WTC11 (cell line): ENCODE data around the gene ARHGEF12. TPM values are rescaled to one million over a fixed set of nuclear protein-coding genes. Genes with fewer than 3 reads are reported as not detected.
A peak's percentile ranks its signal among the peaks of the same experiment; 100 is the strongest.

Experiments used
- ATAC-seq: fragments of 200-7000 bp; cut with Tn5 transposase; 2 replicates; pipeline ENCODE4 v1.10.0; 2021; ENCODE audit warnings: mild to moderate bottlenecking, moderate library complexity
- CTCF ChIA-PET: fragments of 300-600 bp; sonication (Branson Sonifier 250); formaldehyde crosslinking; loops from one replicate; lab custom pipeline; 2021; ENCODE audit warnings: antibody characterized with exemption; lab: Charles Lee
- POLR2A ChIA-PET: fragments of 350-600 bp; sonication (Branson Sonifier 250); formaldehyde crosslinking; loops from one replicate; lab custom pipeline; 2021; ENCODE audit warnings: antibody characterized with exemption; lab: Charles Lee
- DNase-seq: peaks from one replicate; pipeline ENCODE4 v3.0.0; 2021; ENCODE audit warnings: low spot score
- H3K27ac Mint-ChIP-seq: 2 replicates; pipeline ENCODE4 v1.8.0; 2021; ENCODE audit warnings: mixed read lengths
- H3K27me3 Mint-ChIP-seq: 2 replicates; pipeline ENCODE4 v1.8.0; 2021; ENCODE audit warnings: low read depth, mild to moderate bottlenecking, moderate library complexity, mixed read lengths
- H3K36me3 Mint-ChIP-seq: 2 replicates; pipeline ENCODE4 v1.8.0; 2021; ENCODE audit warnings: mixed read lengths
- H3K4me1 Mint-ChIP-seq: 2 replicates; pipeline ENCODE4 v1.8.0; 2022; ENCODE audit warnings: mixed read lengths
- H3K4me3 Mint-ChIP-seq: 2 replicates; pipeline ENCODE4 v1.8.0; 2021; ENCODE audit warnings: mild to moderate bottlenecking, moderate library complexity, mixed read lengths
- H3K9me3 Mint-ChIP-seq: 2 replicates; pipeline ENCODE4 v1.8.0; 2021; ENCODE audit warnings: mixed read lengths
- ATF6 ChIP-seq: sonication (generic); formaldehyde crosslinking; IDR thresholded peaks from 2 replicates; pipeline ENCODE4 v1.8.1; 2023; ENCODE audit warnings: mild to moderate bottlenecking, missing genetic modification reagents
- ESRRA ChIP-seq: sonication (generic); formaldehyde crosslinking; IDR thresholded peaks from 2 replicates; pipeline ENCODE4 v1.8.1; 2022; ENCODE audit warnings: mild to moderate bottlenecking, missing genetic modification reagents, borderline replicate concordance
- FOXK1 ChIP-seq: sonication (generic); formaldehyde crosslinking; IDR thresholded peaks from 2 replicates; pipeline ENCODE4 v1.8.0; 2022; ENCODE audit warnings: mild to moderate bottlenecking, moderate library complexity, missing genetic modification reagents
- GABPB1 ChIP-seq: sonication (generic); formaldehyde crosslinking; IDR thresholded peaks from 2 replicates; pipeline ENCODE4 v1.8.1; 2023; ENCODE audit warnings: mild to moderate bottlenecking, missing genetic modification reagents
- JAZF1 ChIP-seq: fragments of 250-450 bp; sonication (Bioruptor Pico); IDR thresholded peaks from 2 replicates; pipeline ENCODE4 v1.9.0; 2021; ENCODE audit warnings: moderate library complexity, mild to moderate bottlenecking, inconsistent platforms
- KAT7 ChIP-seq: sonication (generic); formaldehyde crosslinking; IDR thresholded peaks from 2 replicates; pipeline ENCODE4 v1.8.1; 2023; ENCODE audit warnings: missing genetic modification reagents, mild to moderate bottlenecking, borderline replicate concordance
- MLX ChIP-seq: sonication (generic); formaldehyde crosslinking; IDR thresholded peaks from 2 replicates; pipeline ENCODE4 v1.8.1; 2023; ENCODE audit warnings: mild to moderate bottlenecking, missing genetic modification reagents, moderate library complexity
- NR2C2 ChIP-seq: sonication (generic); formaldehyde crosslinking; IDR thresholded peaks from 2 replicates; pipeline ENCODE4 v1.8.0; 2022; ENCODE audit warnings: mild to moderate bottlenecking, missing genetic modification reagents
- TCF7 ChIP-seq: sonication (generic); formaldehyde crosslinking; IDR thresholded peaks from 2 replicates; pipeline ENCODE4 v1.8.0; 2022; ENCODE audit warnings: mild to moderate bottlenecking, low read depth, missing genetic modification reagents, moderate library complexity
- ZNF121 ChIP-seq: sonication (generic); formaldehyde crosslinking; IDR thresholded peaks from 2 replicates; pipeline ENCODE4 v1.8.0; 2023; ENCODE audit warnings: missing genetic modification reagents
- ZNF317 ChIP-seq: sonication (generic); formaldehyde crosslinking; IDR thresholded peaks from 2 replicates; pipeline ENCODE4 v1.8.1; 2023; ENCODE audit warnings: low read depth, mild to moderate bottlenecking, moderate library complexity, missing genetic modification reagents, borderline replicate concordance
- ZNF396 ChIP-seq: fragments of 250-450 bp; sonication (Bioruptor Pico); IDR thresholded peaks from 2 replicates; pipeline ENCODE4 v1.8.0; 2021; ENCODE audit warnings: mild to moderate bottlenecking, moderate library complexity, borderline replicate concordance
- total RNA-seq: library from RNA; stranded (reverse); gene quantifications from 3 replicates; pipeline ENCODE4 v1.2.3, GENCODE V29; 2021
- TF ChIP-seq, protein P1 (sequence below): fragments of 200-600 bp; IDR thresholded peaks from 2 replicates; pipeline ENCODE4 v1.8.0; 2022; ENCODE audit warnings: antibody characterized with exemption
- TF ChIP-seq, protein P2 (sequence below): fragments of 250-450 bp; sonication (Bioruptor Pico); IDR thresholded peaks from 2 replicates; pipeline ENCODE4 v2.1.2; 2022; ENCODE audit warnings: mild to moderate bottlenecking, moderate library complexity
- TF ChIP-seq, protein P3 (sequence below): fragments of 250-450 bp; sonication (Bioruptor Pico); IDR thresholded peaks from 2 replicates; pipeline ENCODE4 v1.9.0; 2021; ENCODE audit warnings: mild to moderate bottlenecking, borderline replicate concordance
- TF ChIP-seq, protein P4 (sequence below): fragments of 250-450 bp; sonication (Bioruptor Pico); IDR thresholded peaks from 2 replicates; pipeline ENCODE4 v1.9.0; 2021; ENCODE audit warnings: mild to moderate bottlenecking
- TF ChIP-seq, protein P5 (sequence below): sonication (generic); formaldehyde crosslinking; IDR thresholded peaks from 2 replicates; pipeline ENCODE4 v1.8.0; 2022; ENCODE audit warnings: mild to moderate bottlenecking, missing genetic modification reagents

The ARHGEF12 gene
- total RNA-seq, 1 experiment from 2014 or later = 35.8 TPM

DNA sequence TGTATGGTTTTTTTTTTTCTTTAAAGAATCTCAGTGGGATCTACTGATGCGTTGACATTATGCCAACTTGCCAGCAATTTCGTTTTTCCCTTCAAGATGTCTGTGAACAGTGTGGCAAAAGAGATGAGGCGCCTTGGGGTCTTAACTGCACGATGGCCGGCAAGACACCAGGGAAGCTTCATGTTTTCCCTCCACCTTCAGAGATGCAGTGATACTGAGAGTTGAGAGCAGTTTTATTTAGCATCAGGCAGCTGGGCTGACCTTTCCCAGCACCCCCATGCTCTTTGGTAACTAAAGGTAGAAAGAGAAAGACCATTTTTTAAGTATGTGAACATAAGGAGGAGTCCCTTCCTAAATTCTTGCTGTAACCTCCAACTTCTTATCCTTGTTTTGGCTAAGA, 163.6 kb downstream of the ARHGEF12 start:
- Mint-ChIP-seq H3K4me1 (peaks cover 67% of the 10 kb centered on the region), H3K36me3 (no peaks in the 10 kb centered on the region), H3K9me3 (no peaks in the 10 kb centered on the region), H3K27ac (no peak overlapping the region), H3K27me3 (no peaks in the 10 kb centered on the region), H3K4me3 (no peak overlapping the region)
- ChIA-PET CTCF (interaction anchor here (0.8 to 3.2 kb wide), 6 partner anchors 11 to 198 kb away, joined by 3 to 12 read pairs (median 4); partner anchors contain the start of genes ARHGEF12 and GRIK4), POLR2A (no interaction called here)
- ATAC-seq (no peak), DNase-seq (no peak)
- no peak for TF ChIP-seq ATF6
- TF ChIP-seq, protein P1, sequence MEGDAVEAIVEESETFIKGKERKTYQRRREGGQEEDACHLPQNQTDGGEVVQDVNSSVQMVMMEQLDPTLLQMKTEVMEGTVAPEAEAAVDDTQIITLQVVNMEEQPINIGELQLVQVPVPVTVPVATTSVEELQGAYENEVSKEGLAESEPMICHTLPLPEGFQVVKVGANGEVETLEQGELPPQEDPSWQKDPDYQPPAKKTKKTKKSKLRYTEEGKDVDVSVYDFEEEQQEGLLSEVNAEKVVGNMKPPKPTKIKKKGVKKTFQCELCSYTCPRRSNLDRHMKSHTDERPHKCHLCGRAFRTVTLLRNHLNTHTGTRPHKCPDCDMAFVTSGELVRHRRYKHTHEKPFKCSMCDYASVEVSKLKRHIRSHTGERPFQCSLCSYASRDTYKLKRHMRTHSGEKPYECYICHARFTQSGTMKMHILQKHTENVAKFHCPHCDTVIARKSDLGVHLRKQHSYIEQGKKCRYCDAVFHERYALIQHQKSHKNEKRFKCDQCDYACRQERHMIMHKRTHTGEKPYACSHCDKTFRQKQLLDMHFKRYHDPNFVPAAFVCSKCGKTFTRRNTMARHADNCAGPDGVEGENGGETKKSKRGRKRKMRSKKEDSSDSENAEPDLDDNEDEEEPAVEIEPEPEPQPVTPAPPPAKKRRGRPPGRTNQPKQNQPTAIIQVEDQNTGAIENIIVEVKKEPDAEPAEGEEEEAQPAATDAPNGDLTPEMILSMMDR = no peak
- no peak for TF ChIP-seq ZNF396 (CRISPR knock-in tag)
- TF ChIP-seq ESRRA (CRISPR knock-in tag) = no peak
- TF ChIP-seq GABPB1 (CRISPR knock-in tag) = no peak
- no peak for TF ChIP-seq ZNF317 (CRISPR knock-in tag)
- TF ChIP-seq KAT7 (CRISPR knock-in tag) = no peak
- TF ChIP-seq, protein P2, sequence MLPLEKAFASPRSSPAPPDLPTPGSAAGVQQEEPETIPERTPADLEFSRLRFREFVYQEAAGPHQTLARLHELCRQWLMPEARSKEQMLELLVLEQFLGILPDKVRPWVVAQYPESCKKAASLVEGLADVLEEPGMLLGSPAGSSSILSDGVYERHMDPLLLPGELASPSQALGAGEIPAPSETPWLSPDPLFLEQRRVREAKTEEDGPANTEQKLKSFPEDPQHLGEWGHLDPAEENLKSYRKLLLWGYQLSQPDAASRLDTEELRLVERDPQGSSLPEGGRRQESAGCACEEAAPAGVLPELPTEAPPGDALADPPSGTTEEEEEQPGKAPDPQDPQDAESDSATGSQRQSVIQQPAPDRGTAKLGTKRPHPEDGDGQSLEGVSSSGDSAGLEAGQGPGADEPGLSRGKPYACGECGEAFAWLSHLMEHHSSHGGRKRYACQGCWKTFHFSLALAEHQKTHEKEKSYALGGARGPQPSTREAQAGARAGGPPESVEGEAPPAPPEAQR (CRISPR knock-in tag) = no peak
- TF ChIP-seq, protein P3, sequence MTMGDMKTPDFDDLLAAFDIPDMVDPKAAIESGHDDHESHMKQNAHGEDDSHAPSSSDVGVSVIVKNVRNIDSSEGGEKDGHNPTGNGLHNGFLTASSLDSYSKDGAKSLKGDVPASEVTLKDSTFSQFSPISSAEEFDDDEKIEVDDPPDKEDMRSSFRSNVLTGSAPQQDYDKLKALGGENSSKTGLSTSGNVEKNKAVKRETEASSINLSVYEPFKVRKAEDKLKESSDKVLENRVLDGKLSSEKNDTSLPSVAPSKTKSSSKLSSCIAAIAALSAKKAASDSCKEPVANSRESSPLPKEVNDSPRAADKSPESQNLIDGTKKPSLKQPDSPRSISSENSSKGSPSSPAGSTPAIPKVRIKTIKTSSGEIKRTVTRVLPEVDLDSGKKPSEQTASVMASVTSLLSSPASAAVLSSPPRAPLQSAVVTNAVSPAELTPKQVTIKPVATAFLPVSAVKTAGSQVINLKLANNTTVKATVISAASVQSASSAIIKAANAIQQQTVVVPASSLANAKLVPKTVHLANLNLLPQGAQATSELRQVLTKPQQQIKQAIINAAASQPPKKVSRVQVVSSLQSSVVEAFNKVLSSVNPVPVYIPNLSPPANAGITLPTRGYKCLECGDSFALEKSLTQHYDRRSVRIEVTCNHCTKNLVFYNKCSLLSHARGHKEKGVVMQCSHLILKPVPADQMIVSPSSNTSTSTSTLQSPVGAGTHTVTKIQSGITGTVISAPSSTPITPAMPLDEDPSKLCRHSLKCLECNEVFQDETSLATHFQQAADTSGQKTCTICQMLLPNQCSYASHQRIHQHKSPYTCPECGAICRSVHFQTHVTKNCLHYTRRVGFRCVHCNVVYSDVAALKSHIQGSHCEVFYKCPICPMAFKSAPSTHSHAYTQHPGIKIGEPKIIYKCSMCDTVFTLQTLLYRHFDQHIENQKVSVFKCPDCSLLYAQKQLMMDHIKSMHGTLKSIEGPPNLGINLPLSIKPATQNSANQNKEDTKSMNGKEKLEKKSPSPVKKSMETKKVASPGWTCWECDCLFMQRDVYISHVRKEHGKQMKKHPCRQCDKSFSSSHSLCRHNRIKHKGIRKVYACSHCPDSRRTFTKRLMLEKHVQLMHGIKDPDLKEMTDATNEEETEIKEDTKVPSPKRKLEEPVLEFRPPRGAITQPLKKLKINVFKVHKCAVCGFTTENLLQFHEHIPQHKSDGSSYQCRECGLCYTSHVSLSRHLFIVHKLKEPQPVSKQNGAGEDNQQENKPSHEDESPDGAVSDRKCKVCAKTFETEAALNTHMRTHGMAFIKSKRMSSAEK (CRISPR knock-in tag) = no peak
- no peak for TF ChIP-seq TCF7 (CRISPR knock-in tag)

DNA sequence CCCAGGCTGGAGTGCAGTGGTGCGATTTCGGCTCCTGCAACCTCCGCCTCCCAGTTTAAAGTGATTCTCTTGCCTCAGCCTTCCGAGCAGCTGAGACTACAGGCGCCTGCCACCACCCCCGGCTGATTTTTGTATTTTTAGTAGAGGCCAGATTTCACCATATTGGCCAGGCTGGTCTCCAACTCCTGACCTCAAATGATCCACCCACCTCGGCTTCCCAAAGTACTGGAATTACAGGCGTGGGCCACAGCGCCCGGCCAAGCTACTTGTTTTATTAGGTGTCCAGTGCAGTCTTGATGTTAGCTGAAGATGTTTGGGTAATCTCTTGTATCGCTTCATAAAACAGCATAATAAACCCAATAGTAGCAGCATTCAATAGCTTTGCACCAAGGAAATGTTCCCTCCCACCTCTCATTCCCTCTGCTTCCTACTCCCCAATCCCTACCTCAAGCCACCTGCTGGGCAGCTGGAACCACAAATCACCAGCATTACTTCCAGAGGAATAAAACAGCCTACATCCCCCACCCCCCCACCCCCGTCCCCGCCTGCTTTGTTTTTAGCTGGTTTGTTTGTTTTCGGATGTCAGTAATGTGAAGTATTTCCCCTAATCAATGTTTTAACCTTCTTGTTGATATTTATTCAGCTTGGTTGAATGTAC, 164.3 kb downstream of the ARHGEF12 start:
- ChIA-PET CTCF (interaction anchor here (0.6 to 3.2 kb wide), 9 partner anchors 10 to 302 kb away, joined by 3 to 12 read pairs (median 4); partner anchors contain the start of genes ARHGEF12 and GRIK4), POLR2A (no interaction called here)
- DNase-seq (no peak), ATAC-seq (peak; percentile 41; the same call in 1 of the 2 replicates)
- Mint-ChIP-seq H3K27me3 (no peaks in the 10 kb centered on the region), H3K4me3 (no peak overlapping the region), H3K27ac (peak overlapping the region; percentile 21; the same call in 1 of the 2 replicates), H3K9me3 (no peaks in the 10 kb centered on the region), H3K36me3 (no peaks in the 10 kb centered on the region), H3K4me1 (peaks cover 65% of the 10 kb centered on the region)
- TF ChIP-seq JAZF1 (CRISPR knock-in tag) = no peak
- TF ChIP-seq, protein P4, sequence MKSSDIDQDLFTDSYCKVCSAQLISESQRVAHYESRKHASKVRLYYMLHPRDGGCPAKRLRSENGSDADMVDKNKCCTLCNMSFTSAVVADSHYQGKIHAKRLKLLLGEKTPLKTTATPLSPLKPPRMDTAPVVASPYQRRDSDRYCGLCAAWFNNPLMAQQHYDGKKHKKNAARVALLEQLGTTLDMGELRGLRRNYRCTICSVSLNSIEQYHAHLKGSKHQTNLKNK (CRISPR knock-in tag) = no peak
- TF ChIP-seq, protein P3 (CRISPR knock-in tag) = no peak
- TF ChIP-seq ESRRA (CRISPR knock-in tag) = no peak
- no peak for TF ChIP-seq NR2C2 (CRISPR knock-in tag)
- no peak for TF ChIP-seq MLX
- TF ChIP-seq, protein P5, sequence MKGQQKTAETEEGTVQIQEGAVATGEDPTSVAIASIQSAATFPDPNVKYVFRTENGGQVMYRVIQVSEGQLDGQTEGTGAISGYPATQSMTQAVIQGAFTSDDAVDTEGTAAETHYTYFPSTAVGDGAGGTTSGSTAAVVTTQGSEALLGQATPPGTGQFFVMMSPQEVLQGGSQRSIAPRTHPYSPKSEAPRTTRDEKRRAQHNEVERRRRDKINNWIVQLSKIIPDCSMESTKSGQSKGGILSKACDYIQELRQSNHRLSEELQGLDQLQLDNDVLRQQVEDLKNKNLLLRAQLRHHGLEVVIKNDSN (CRISPR knock-in tag) = no peak
- no peak for TF ChIP-seq ZNF121 (CRISPR knock-in tag)
- no peak for TF ChIP-seq FOXK1
